Measurements from ENCODE around the gene MROH2B. TPM values are rescaled to one million over a fixed set of nuclear protein-coding genes. Genes with fewer than 3 reads are reported as not detected.

Gene MROH2B
- total RNA-seq, 2 donors from 2014 or later: 7.3 TPM; not detected in 1

GRCh38 chr5:40986666-40987065, 84.5 kb downstream of the MROH2B start:
- Histone ChIP-seq H3K27me3 (replicated peaks; ENCODE audit: insufficient read depth) (no peaks in the 10 kb centered on the region), H3K9me3 (no peaks in the 10 kb centered on the region), H3K27ac (no peak overlapping the region), H3K36me3 (no peaks in the 10 kb centered on the region), H3K4me1 (replicated peaks) (no peaks in the 10 kb centered on the region), H3K4me3 (no peak overlapping the region)
- WGBS: 91% methylated on average over 3 of the region's 3 CpGs
- DNase-seq (ENCODE audit: low spot score): no peak
- TF ChIP-seq CTCF (IDR thresholded peaks at IDR 0.05) (no peak), POLR2A (IDR thresholded peaks at IDR 0.05) (no peak), POLR2AphosphoS5 (IDR thresholded peaks at IDR 0.05) (no peak)
- intact Hi-C loops (cut with DNase I): no loop called here

DNA sequence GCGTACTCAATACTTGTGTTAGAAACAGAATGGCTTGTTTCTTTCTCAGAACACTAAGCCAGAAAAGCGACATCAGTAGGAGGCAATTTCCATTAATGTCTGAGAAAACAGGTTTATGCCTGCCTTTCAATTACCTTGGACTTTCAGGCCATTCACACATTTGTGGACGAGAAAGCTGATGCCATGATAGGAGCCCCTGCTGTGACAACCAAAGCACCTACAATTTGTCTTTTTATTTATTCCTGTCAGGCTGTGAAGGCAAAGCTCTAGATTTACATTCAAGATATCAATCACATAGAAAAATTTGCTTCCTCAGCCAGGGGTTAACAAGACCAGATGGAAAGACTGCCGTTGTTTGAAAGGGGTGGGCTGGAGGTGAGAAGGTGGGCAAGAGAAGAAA, 85.6 kb downstream of the MROH2B start:
- no peaks in the 10 kb centered on the region for H3K9me3 ChIP-seq
- WGBS: 35% methylated on average over 4 of the region's 4 CpGs
- no peaks in the 10 kb centered on the region for H3K36me3 ChIP-seq
- H3K4me3 ChIP-seq: no peak overlapping the region
- no peak overlapping the region for H3K27ac ChIP-seq
- H3K4me1 ChIP-seq (replicated peaks): no peaks in the 10 kb centered on the region
- intact Hi-C loops (cut with DNase I): no loop called here
- no peaks in the 10 kb centered on the region for H3K27me3 ChIP-seq (replicated peaks; ENCODE audit: insufficient read depth)
- TF ChIP-seq POLR2A (IDR thresholded peaks at IDR 0.05) (no peak), POLR2AphosphoS5 (IDR thresholded peaks at IDR 0.05) (no peak), CTCF (IDR thresholded peaks at IDR 0.05) (no peak)
- DNase-seq (ENCODE audit: low spot score): no peak

DNA sequence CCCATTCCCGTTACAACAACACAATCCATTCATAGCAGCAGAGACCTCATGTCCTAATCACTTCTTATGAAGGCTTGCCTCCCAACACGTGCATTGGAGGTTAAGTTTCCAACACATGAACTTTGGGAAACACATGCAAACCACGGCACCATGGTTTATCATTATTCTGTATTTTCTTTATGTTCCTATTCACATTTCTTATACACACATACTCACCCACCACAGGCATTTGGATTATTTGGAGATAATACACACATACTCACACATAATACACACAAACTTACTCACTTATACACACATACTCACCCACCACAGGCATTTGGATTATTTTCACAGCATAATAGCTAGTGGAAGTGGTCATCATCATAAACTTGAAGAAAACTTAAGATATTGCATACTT, 86.3 kb downstream of the MROH2B start:
- no peak for DNase-seq (ENCODE audit: low spot score)
- H3K4me3 ChIP-seq: no peak overlapping the region
- H3K27me3 ChIP-seq (replicated peaks; ENCODE audit: insufficient read depth): no peaks in the 10 kb centered on the region
- WGBS: 93% methylated on average over 3 of the region's 3 CpGs
- H3K9me3 ChIP-seq: no peaks in the 10 kb centered on the region
- H3K36me3 ChIP-seq: no peaks in the 10 kb centered on the region
- H3K27ac ChIP-seq: no peak overlapping the region
- intact Hi-C loops (cut with DNase I): no loop called here
- no peaks in the 10 kb centered on the region for H3K4me1 ChIP-seq (replicated peaks)
- no peak for TF ChIP-seq POLR2A (IDR thresholded peaks at IDR 0.05)
- no peak for TF ChIP-seq CTCF (IDR thresholded peaks at IDR 0.05)
- TF ChIP-seq POLR2AphosphoS5 (IDR thresholded peaks at IDR 0.05): no peak

- H3K4me1 ChIP-seq (replicated peaks): no peaks in the 10 kb centered on the region
- no peak for DNase-seq (ENCODE audit: low spot score)
- no peaks in the 10 kb centered on the region for H3K27me3 ChIP-seq (replicated peaks; ENCODE audit: insufficient read depth)
- H3K27ac ChIP-seq: no peak overlapping the region
- no peaks in the 10 kb centered on the region for H3K9me3 ChIP-seq
- WGBS: 96% methylated on average over 3 of the region's 3 CpGs
- H3K4me3 ChIP-seq: no peak overlapping the region
- H3K36me3 ChIP-seq: no peaks in the 10 kb centered on the region
- TF ChIP-seq POLR2AphosphoS5 (IDR thresholded peaks at IDR 0.05): no peak
- no peak for TF ChIP-seq CTCF (IDR thresholded peaks at IDR 0.05)
- no peak for TF ChIP-seq POLR2A (IDR thresholded peaks at IDR 0.05)
- intact Hi-C loops (cut with DNase I): no loop called here
Observed at GRCh38 chr5:40983781-40984180, 87.4 kb downstream of the MROH2B start.

- H3K4me1 ChIP-seq (replicated peaks): no peaks in the 10 kb centered on the region
- H3K27me3 ChIP-seq (replicated peaks; ENCODE audit: insufficient read depth): no peaks in the 10 kb centered on the region
- TF ChIP-seq CTCF (IDR thresholded peaks at IDR 0.05): no peak
- TF ChIP-seq POLR2A (IDR thresholded peaks at IDR 0.05): no peak
- TF ChIP-seq POLR2AphosphoS5 (IDR thresholded peaks at IDR 0.05): no peak
- intact Hi-C loops (cut with DNase I): no loop called here
- H3K4me3 ChIP-seq: no peak overlapping the region
- no peak overlapping the region for H3K27ac ChIP-seq
- 82% methylated on average over 9 of the region's 9 CpGs for WGBS
- no peak for DNase-seq (ENCODE audit: low spot score)
- H3K36me3 ChIP-seq: no peaks in the 10 kb centered on the region
- H3K9me3 ChIP-seq: no peaks in the 10 kb centered on the region
Observed at GRCh38 chr5:40981420-40981819, 89.7 kb downstream of the MROH2B start.

Data from prostate gland (tissue), 2 donors.